B cell (primary cell): ENCODE measurements around the gene TTC34. TPM values are rescaled to one million over a fixed set of nuclear protein-coding genes. Genes with fewer than 3 reads are reported as not detected.

Experiments
- ATAC-seq: fragments of 200-7000 bp; cut with Tn5 transposase; one replicate; pipeline ENCODE4 v1.10.0; 2021; ENCODE audit warnings: low read depth, mild to moderate bottlenecking, moderate number of reproducible peaks, moderate library complexity
- CTCF ChIA-PET: fragments of 350-600 bp; sonication (Branson Sonifier 250); formaldehyde crosslinking; loops from one replicate; lab custom pipeline; 2021; ENCODE audit warnings: antibody characterized with exemption, inconsistent platforms; lab: Charles Lee
- POLR2A ChIA-PET: fragments of 350-600 bp; sonication (Branson Sonifier 250); formaldehyde crosslinking; loops from one replicate; lab custom pipeline; 2021; ENCODE audit warnings: antibody characterized with exemption; lab: Charles Lee
- DNase-seq: peaks from one replicate; pipeline ENCODE4 v3.0.0; 2013
- H2AFZ ChIP-seq: 2 replicates; pipeline ENCODE4 v1.6.1; 2012; ENCODE audit warnings: mild to moderate bottlenecking, low read depth, low read length; ENCODE audit not compliant: insufficient read depth, poor library complexity, severe bottlenecking
- H3K27ac ChIP-seq, 2 donors: 1 replicate in 1 of 2; 2 replicates in 1 of 2; pipeline ENCODE4 v1.5.1; 2012 to 2013; ENCODE audit warnings: low read length in 2 of 2, mild to moderate bottlenecking in 2 of 2, moderate library complexity in 1 of 2
- H3K27me3 ChIP-seq, 4 experiments: fragments of 200-600 bp in 1 of 4; sonication (generic) in 1 of 4; replicated peaks in 1 of 4; 1 replicate in 2 of 4; 2 replicates in 2 of 4; pipeline versions ENCODE4 v1.6.1 to v1.7.0; 2013 to 2016; ENCODE audit warnings: low read length in 3 of 4, mild to moderate bottlenecking in 2 of 4, mixed read lengths in 1 of 4, moderate library complexity in 1 of 4; ENCODE audit not compliant: insufficient read depth in 4 of 4, control insufficient read depth in 3 of 4; ENCODE audit errors: control extremely low read depth in 1 of 4
- H3K36me3 ChIP-seq, 2 experiments: replicated peaks in 1 of 2; 1 replicate in 1 of 2; 2 replicates in 1 of 2; pipeline versions ENCODE4 v1.6.1 to v1.7.1; 2013; ENCODE audit warnings: low read length in 1 of 2; ENCODE audit not compliant: insufficient read depth in 2 of 2, control insufficient read depth in 1 of 2; ENCODE audit errors: control extremely low read depth in 1 of 2, extremely low read depth in 1 of 2
- H3K4me1 ChIP-seq, 2 donors: fragments of 200-600 bp in 1 of 2; sonication (generic) in 1 of 2; 1 replicate in 1 of 2; 2 replicates in 1 of 2; pipeline versions ENCODE4 v1.5.1 to v1.6.1; 2013 to 2017; ENCODE audit warnings: low read length in 2 of 2; ENCODE audit not compliant: control insufficient read depth in 2 of 2, insufficient read depth in 2 of 2
- H3K4me2 ChIP-seq: replicated peaks from 2 replicates; pipeline ENCODE3; 2012; ENCODE audit warnings: mild to moderate bottlenecking, low read depth, low read length; ENCODE audit not compliant: poor library complexity, severe bottlenecking
- H3K4me3 ChIP-seq, 5 experiments: fragments of 200-600 bp in 1 of 5; sonication (generic) in 1 of 5; 1 replicate in 3 of 5; 2 replicates in 2 of 5; pipeline versions ENCODE4 v1.5.1 to v1.7.0; 2011 to 2016; ENCODE audit warnings: low read length in 4 of 5, mild to moderate bottlenecking in 4 of 5, low read depth in 2 of 5, control low read depth in 1 of 5, moderate library complexity in 1 of 5; ENCODE audit not compliant: insufficient read depth in 1 of 5; ENCODE audit errors: control extremely low read depth in 1 of 5, extremely low read depth in 1 of 5
- H3K79me2 ChIP-seq: fragments of 200-600 bp; sonication (generic); one replicate; pipeline ENCODE4 v1.6.0; 2016; ENCODE audit warnings: low read length; ENCODE audit not compliant: control insufficient read depth, insufficient read depth
- H3K9ac ChIP-seq: fragments of 200-600 bp; sonication (generic); 2 replicates; pipeline ENCODE4 v1.6.1; 2017; ENCODE audit warnings: mild to moderate bottlenecking, low read length, moderate library complexity
- H3K9me3 ChIP-seq, 3 donors: one replicate each; pipeline versions ENCODE4 v1.6.1 to v1.7.1; 2013; ENCODE audit warnings: low read length in 2 of 3; ENCODE audit not compliant: control insufficient read depth in 2 of 3, insufficient read depth in 1 of 3; ENCODE audit errors: control extremely low read depth in 1 of 3
- H4K20me1 ChIP-seq: 2 replicates; pipeline ENCODE4 v1.6.0; 2012; ENCODE audit warnings: mild to moderate bottlenecking, low read length; ENCODE audit not compliant: insufficient read depth, control insufficient read depth, poor library complexity, severe bottlenecking
- H3K27ac Mint-ChIP-seq: one replicate; pipeline ENCODE4 v1.8.0; 2021; ENCODE audit warnings: mixed read lengths
- H3K27me3 Mint-ChIP-seq: one replicate; pipeline ENCODE4 v1.8.0; 2021; ENCODE audit warnings: mixed read lengths
- H3K4me1 Mint-ChIP-seq: one replicate; pipeline ENCODE4 v1.8.0; 2021; ENCODE audit warnings: mixed read lengths
- H3K4me3 Mint-ChIP-seq: one replicate; pipeline ENCODE4 v1.8.0; 2021; ENCODE audit warnings: mixed read lengths
- H3K9me3 Mint-ChIP-seq: one replicate; pipeline ENCODE4 v1.8.0; 2022; ENCODE audit warnings: mixed read lengths; ENCODE audit not compliant: insufficient read depth
- CTCF ChIP-seq: fragments of 200-600 bp; IDR thresholded peaks from one replicate; pipeline ENCODE4 v1.8.0; 2022; ENCODE audit warnings: antibody characterized with exemption, mild to moderate bottlenecking
- EZH2 ChIP-seq: IDR thresholded peaks from 2 replicates; pipeline ENCODE4 v1.6.1; 2012; ENCODE audit warnings: borderline replicate concordance, low read depth, mild to moderate bottlenecking, moderate library complexity, low read length; ENCODE audit not compliant: insufficient read depth, poor library complexity, severe bottlenecking
- WGBS: methylation state at CpG from one replicate; pipeline ENCODE4 v1.1.5; 2013; ENCODE audit warnings: missing lambda C conversion rate; ENCODE audit not compliant: insufficient coverage; 5-methylcytosine and 5-hydroxymethylcytosine counted together
- intact Hi-C: fragments of 100-400 bp; cut with micrococcal nuclease; formaldehyde crosslinking; loops from one replicate; pipeline ENCODE4 v1.10.0; 2022
- polyA plus RNA-seq: library from polyadenylated mRNA; depleted of rRNA; stranded (reverse); fragments of >200 nt; gene quantifications from 2 replicates; pipeline ENCODE4 v1.2.3, GENCODE V29; 2012
- total RNA-seq, 2 donors: library from RNA; stranded (reverse); fragments of 120-200 nt in 1 of 2; gene quantifications; 1 replicate in 1 of 2; 2 replicates in 1 of 2; pipeline versions ENCODE4 v1.2.3 to v1.2.4, GENCODE V29; 2013 to 2022

The TTC34 gene
- total and polyA plus RNA-seq, 2 donors (not counting 1 experiment from before 2014, with no cell fraction given) = 2.1 to 8.1 TPM

- Mint-ChIP-seq H3K27ac (peak overlapping the region; percentile 86), H3K27me3 (no peaks in the 10 kb centered on the region), H3K9me3 (peaks cover 4% of the 10 kb centered on the region), H3K4me1 (peaks cover 12% of the 10 kb centered on the region), H3K4me3 (peak overlapping the region; percentile 91)
- POLR2A ChIA-PET = interaction anchor here (0.5 to 1.3 kb wide), 4 partner anchors 21 to 96 kb away, joined by 3 to 4 read pairs (median 3); partner anchors contain the start of gene TNFRSF14
- no peaks in the 10 kb centered on the region for H3K36me3 ChIP-seq
- H3K4me1 ChIP-seq = peaks cover 13 to 17% of the 10 kb centered on the region in 2 donors
- TF ChIP-seq CTCF = no peak
- TF ChIP-seq EZH2 = no peak
- peak overlapping the region; percentile 96 for H2AFZ ChIP-seq
- H3K9me3 ChIP-seq = peaks cover 0 to 16% (median 12%) of the 10 kb centered on the region in 3 donors
- peaks cover 13% of the 10 kb centered on the region for H4K20me1 ChIP-seq
- peak overlapping the region; percentile 38 to 91 (median 83) for H3K4me3 ChIP-seq
- H3K27ac ChIP-seq = peak overlapping the region; percentile 81 to 97
- peaks cover 15% of the 10 kb centered on the region for H3K79me2 ChIP-seq
- H3K27me3 ChIP-seq = no peaks in the 10 kb centered on the region
- no peak for DNase-seq
- 54% methylated on average over 11 of the region's 11 CpGs for WGBS
- peak overlapping the region; percentile 100 for H3K4me2 ChIP-seq
- ATAC-seq = no peak
- H3K9ac ChIP-seq = peak overlapping the region; percentile 98
- intact Hi-C loops = loop anchor here (10.0 kb wide), 2 partner anchors 447 to 983 kb away; partner anchors contain the start of genes FAAP20 and TPRG1L
- CTCF ChIA-PET = no interaction called here
Measured at GRCh38 chr1:2642131-2642559, 159.3 kb downstream of the TTC34 start.

- Histone ChIP-seq H3K4me3 (peak overlapping the region in 2 of 5 experiments; percentile 80 to 85), H3K4me1 (peaks cover 13 to 17% of the 10 kb centered on the region in 2 donors), H3K27ac (peak overlapping the region in 1 of 2 donors; percentile 97), H2AFZ (no peak overlapping the region), H3K9ac (peak overlapping the region; percentile 98), H3K4me2 (peak overlapping the region; percentile 100), H3K27me3 (peaks cover 0 to 3% (median 0%) of the 10 kb centered on the region in 4 experiments), H3K79me2 (peaks cover 15% of the 10 kb centered on the region), H3K9me3 (peaks cover 0 to 21% (median 12%) of the 10 kb centered on the region in 3 donors), H4K20me1 (peaks cover 13% of the 10 kb centered on the region), H3K36me3 (no peaks in the 10 kb centered on the region)
- Mint-ChIP-seq H3K4me1 (peaks cover 12% of the 10 kb centered on the region), H3K9me3 (no peaks in the 10 kb centered on the region), H3K27me3 (no peaks in the 10 kb centered on the region), H3K27ac (peak overlapping the region; percentile 37), H3K4me3 (peak overlapping the region; percentile 91)
- TF ChIP-seq CTCF (no peak), EZH2 (no peak)
- ChIA-PET CTCF (no interaction called here), POLR2A (interaction anchor here (1.6 kb wide), 1 partner anchor 86 kb away, joined by 5 read pairs; the partner anchor contains the start of gene TNFRSF14)
- DNase-seq = peak; percentile 32
- intact Hi-C loops = loop anchor here (10.0 kb wide), 2 partner anchors 447 to 983 kb away; partner anchors contain the start of genes FAAP20 and TPRG1L
- 96% methylated on average over 34 of the region's 34 CpGs for WGBS
- ATAC-seq = no peak
Measured at GRCh38 chr1:2641381-2642130, 159.9 kb downstream of the TTC34 start.
